Dendritic cell treated with granulocyte-macrophage colony-stimulating factor and Interleukin-4, amounts not matched to agents 40 ng/mL and 50 ng/mL, for 4 days (primary cell): ENCODE data around the gene FBN1.

Experiments used
- H3K27ac Mint-ChIP-seq: one replicate; pipeline ENCODE4 v1.8.0; 2022; ENCODE audit warnings: mild to moderate bottlenecking, mixed read lengths
- H3K27me3 Mint-ChIP-seq: one replicate; pipeline ENCODE4 v1.8.0; 2022; ENCODE audit warnings: mild to moderate bottlenecking, mixed read lengths
- H3K36me3 Mint-ChIP-seq: one replicate; pipeline ENCODE4 v1.8.0; 2022; ENCODE audit warnings: low read depth, mixed read lengths
- H3K4me1 Mint-ChIP-seq: one replicate; pipeline ENCODE4 v1.8.0; 2022; ENCODE audit warnings: low read depth, mixed read lengths
- H3K4me3 Mint-ChIP-seq: one replicate; pipeline ENCODE4 v1.8.0; 2022; ENCODE audit warnings: mild to moderate bottlenecking, moderate library complexity, mixed read lengths
- H3K9me3 Mint-ChIP-seq: one replicate; pipeline ENCODE4 v1.8.0; 2022; ENCODE audit warnings: mixed read lengths
- intact Hi-C: fragments of 100-400 bp; cut with micrococcal nuclease; formaldehyde crosslinking; loops from one replicate; pipeline ENCODE4 v1.15.0; 2022

FBN1 gene

DNA sequence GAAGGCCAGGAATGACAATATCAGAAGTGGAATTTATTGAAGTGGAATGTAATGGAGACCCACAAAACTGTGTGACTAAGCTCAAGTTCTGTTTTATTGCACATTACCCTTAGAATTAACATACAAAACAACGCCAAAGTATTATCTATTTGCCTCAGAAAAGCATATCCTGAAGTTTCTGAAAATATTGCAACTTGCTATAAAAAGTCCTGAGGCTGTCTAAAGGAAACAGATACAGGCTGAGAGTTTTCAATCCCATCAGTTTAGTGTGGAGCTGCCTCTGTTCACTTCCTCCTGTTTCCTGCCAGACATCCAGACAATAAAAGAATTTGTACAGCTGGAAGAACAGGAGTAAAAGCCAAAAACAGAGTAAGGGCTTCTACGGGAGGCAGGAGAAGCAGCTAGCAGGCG lies 108.8 kb downstream of the FBN1 start:
- Mint-ChIP-seq H3K27ac (no peak overlapping the region), H3K36me3 (no peaks in the 10 kb centered on the region), H3K9me3 (no peaks in the 10 kb centered on the region), H3K27me3 (no peaks in the 10 kb centered on the region), H3K4me3 (no peak overlapping the region), H3K4me1 (no peaks in the 10 kb centered on the region)
- intact Hi-C loops: no loop called here

DNA sequence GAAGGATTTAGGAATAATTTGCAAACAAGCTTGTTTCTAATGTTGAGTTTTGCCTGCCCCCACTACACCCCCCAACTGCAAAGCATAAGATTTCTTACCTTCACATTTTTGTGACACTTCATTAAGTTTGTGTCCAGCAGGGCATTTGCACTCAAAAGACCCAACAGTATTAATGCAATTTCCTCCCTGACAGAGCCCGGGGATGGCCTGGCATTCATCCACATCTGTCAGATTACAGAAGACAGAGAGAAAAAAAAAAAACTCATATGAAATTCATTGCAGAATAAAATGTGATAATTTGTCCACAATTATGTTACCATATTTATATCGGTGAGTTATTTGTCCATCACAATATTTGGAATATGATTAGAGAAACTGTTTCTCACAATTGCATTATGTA lies 111.5 kb downstream of the FBN1 start:
- H3K9me3 Mint-ChIP-seq: no peaks in the 10 kb centered on the region

DNA sequence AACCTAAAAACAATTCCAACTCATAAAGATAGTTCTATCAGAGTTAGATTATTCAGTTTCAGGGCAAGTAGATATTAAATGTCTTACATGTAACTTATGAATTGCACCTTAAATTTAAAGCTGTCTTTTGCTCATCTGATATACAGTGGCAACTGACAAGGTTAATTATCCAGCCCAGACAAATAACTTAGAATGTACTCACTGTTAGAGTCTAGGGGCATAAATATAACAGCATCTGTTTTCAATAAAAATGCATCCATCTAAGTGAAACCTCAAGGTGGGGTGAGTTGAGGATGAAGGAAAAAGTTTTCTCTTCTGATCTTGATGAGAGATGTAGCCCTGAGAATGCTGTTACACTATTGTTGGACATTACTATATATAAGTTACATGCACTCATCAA lies 112.6 kb downstream of the FBN1 start:
- intact Hi-C loops: no loop called here
- Mint-ChIP-seq H3K27ac (no peak overlapping the region), H3K36me3 (no peaks in the 10 kb centered on the region), H3K9me3 (no peaks in the 10 kb centered on the region), H3K4me1 (no peaks in the 10 kb centered on the region), H3K27me3 (no peaks in the 10 kb centered on the region), H3K4me3 (no peak overlapping the region)

More for the DNA sequence above, 111.5 kb downstream of the FBN1 start:
- Mint-ChIP-seq H3K36me3 (no peaks in the 10 kb centered on the region), H3K27me3 (no peaks in the 10 kb centered on the region), H3K4me3 (no peak overlapping the region), H3K27ac (no peak overlapping the region), H3K4me1 (no peaks in the 10 kb centered on the region)
- intact Hi-C loops: no loop called here

DNA sequence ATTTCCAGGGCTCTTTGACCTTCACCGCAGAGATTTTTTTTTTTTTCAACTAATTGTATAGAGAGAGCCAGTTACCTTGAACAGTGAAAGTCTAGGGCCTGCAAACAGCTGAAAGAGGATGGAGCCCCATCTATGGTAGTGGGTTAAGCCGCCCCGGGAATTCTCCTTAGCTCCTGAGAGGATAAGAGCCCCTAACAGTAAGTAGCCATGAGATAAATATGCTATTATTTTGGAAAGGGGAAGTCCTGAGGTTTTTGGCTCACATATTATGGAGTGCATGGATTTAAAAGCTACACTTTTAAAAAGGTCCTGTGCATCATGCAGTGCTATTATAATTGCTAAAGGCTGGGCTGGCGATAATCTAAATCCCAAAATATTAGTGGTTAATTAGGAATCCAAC lies 115.0 kb downstream of the FBN1 start:
- H3K36me3 Mint-ChIP-seq: no peaks in the 10 kb centered on the region
- no peaks in the 10 kb centered on the region for H3K27me3 Mint-ChIP-seq
- intact Hi-C loops: no loop called here
- no peaks in the 10 kb centered on the region for H3K4me1 Mint-ChIP-seq
- no peak overlapping the region for H3K4me3 Mint-ChIP-seq
- no peak overlapping the region for H3K27ac Mint-ChIP-seq
- no peaks in the 10 kb centered on the region for H3K9me3 Mint-ChIP-seq

DNA sequence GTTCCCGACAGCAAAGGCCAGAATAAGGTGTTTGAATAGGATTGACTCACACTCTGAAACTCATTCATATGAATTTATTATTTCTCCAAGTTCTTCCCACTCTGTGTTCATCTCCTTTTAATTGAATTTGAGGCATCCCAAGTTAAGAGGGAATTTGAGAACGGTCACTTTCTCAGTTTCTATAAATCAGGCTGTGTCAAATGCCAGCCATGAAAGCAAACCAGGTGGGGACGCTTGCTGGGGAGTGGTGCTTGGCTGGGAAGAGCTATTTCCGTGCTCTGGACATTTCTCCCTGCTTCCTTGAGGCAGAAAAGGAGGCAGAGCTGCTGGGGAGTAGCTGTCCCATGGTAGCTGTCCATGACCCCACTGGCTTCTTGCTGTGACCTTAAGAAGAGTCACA lies 116.6 kb downstream of the FBN1 start:
- intact Hi-C loops: no loop called here
- no peaks in the 10 kb centered on the region for H3K4me1 Mint-ChIP-seq
- H3K27ac Mint-ChIP-seq: no peak overlapping the region
- no peaks in the 10 kb centered on the region for H3K36me3 Mint-ChIP-seq
- H3K4me3 Mint-ChIP-seq: no peak overlapping the region
- H3K27me3 Mint-ChIP-seq: no peaks in the 10 kb centered on the region
- no peaks in the 10 kb centered on the region for H3K9me3 Mint-ChIP-seq

DNA sequence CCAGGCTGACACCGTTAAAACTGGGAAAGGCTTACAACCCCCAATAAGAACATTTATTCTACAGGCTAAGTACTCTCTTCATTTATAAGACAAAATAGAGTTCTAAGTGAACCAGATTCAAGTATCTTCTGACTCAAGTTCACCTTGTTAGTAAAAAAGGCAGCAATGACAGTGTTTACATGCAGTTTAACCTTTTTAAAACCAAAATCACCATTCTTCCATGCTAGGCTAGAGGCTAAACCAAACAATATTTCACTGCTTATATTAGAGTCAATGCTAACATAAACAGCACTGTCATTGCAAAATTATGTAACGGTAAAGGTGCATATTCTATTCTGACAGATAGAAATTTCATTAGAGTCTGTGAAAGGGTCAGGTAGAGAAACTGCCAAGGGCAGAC lies 118.0 kb downstream of the FBN1 start:
- Mint-ChIP-seq H3K4me1 (no peaks in the 10 kb centered on the region), H3K4me3 (no peak overlapping the region), H3K27ac (no peak overlapping the region), H3K36me3 (no peaks in the 10 kb centered on the region), H3K27me3 (no peaks in the 10 kb centered on the region), H3K9me3 (no peaks in the 10 kb centered on the region)
- intact Hi-C loops: no loop called here

DNA sequence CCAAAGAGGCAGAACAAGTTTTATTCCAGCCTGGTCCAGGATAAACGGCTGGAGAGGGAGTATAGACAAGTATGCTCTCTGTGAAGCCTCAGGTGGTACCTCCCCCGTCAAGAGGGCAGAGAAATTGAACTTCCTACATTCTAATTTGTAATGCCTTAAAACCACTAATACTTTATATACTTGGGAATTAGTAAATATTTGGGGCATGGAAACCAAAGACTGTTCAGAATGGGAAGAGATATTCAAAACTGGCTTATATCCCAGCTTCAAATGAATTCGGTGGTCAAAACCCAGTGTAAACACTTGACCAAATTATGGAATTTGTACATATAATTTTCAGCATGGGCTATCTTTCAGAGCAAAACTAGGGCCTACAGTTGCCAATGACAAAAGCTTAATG lies 122.6 kb downstream of the FBN1 start:
- H3K9me3 Mint-ChIP-seq: no peaks in the 10 kb centered on the region
- H3K4me3 Mint-ChIP-seq: no peak overlapping the region
- no peaks in the 10 kb centered on the region for H3K36me3 Mint-ChIP-seq
- no peaks in the 10 kb centered on the region for H3K4me1 Mint-ChIP-seq
- no peaks in the 10 kb centered on the region for H3K27me3 Mint-ChIP-seq
- intact Hi-C loops: no loop called here
- H3K27ac Mint-ChIP-seq: no peak overlapping the region

DNA sequence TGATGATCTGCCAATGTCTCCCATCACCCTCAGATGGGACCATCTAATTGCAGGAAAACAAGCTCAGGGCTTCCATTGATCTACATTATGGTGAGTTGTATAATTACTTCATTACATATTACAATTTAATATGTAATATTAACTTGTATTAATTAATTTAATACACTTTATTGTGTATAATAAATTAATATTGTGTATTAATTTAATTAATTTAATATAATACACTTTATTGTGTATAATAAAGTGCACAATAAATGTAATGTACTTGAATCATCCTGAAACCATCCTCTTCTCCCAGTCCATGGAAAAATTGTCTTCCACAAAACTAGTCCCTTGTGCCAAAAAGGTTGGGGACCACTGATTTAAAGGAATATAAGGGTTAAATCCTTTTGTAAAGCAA lies 123.4 kb downstream of the FBN1 start:
- Mint-ChIP-seq H3K4me3 (no peak overlapping the region), H3K36me3 (no peaks in the 10 kb centered on the region), H3K9me3 (no peaks in the 10 kb centered on the region), H3K4me1 (no peaks in the 10 kb centered on the region), H3K27ac (no peak overlapping the region), H3K27me3 (no peaks in the 10 kb centered on the region)
- intact Hi-C loops: no loop called here

DNA sequence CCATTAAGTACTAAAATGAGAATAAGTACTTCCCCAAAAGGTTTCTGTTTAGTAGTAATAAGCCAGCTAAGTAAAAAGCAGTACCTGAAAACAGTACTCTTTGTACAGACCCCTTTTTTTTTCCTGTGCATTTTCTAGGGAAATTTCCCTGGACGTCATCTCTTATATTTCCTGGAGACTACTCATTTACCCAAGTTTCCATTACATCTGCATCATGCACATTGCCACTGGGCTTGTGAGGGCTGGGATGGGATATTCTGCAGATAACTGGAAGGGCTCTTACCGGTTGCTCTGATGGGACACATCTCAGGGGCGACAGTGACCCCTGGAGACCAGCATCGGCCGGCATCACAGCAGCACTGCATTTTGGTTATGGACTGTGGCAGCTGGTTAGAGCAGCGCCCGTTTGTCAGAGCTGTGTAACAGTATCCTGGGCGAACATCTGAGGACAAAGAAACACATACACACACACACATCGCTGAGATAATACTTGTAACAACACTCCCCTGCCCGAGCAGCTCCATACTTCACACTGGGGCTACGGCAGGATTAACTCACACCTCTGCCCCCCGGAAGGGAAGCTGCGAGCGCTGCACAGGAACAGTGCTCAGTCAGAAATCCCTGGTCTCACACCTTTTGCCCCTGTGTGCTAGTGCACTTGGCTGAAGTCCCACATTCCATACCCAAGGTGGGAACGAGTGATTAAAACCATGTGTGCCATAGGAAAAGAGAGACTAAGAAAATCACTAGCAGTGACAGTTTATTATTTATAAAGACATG lies 124.9 kb downstream of the FBN1 start:
- H3K27me3 Mint-ChIP-seq: no peaks in the 10 kb centered on the region

DNA sequence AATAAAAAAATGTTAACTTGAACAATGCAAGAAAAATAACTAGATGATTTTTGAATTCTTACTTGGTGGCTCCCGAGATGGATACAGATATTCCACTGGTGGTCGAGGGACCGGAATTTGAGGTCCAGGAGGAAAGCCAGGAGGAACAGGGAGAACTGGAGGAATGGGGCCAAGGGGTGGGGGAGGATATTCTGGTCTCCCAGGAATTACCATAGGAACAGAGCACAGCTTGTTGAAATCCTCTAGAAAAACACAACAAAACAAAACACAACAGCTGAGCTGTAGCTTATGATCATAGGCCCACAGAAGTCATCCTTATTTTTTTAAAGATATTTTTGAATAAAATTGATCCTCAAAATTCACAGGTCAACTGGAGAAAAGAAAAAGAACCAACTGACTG lies 129.4 kb downstream of the FBN1 start:
- Mint-ChIP-seq H3K4me1 (no peaks in the 10 kb centered on the region), H3K4me3 (no peak overlapping the region), H3K36me3 (no peaks in the 10 kb centered on the region), H3K27me3 (no peaks in the 10 kb centered on the region), H3K27ac (no peak overlapping the region), H3K9me3 (no peaks in the 10 kb centered on the region)
- intact Hi-C loops: no loop called here

More for the DNA sequence above, 124.9 kb downstream of the FBN1 start:
- H3K36me3 Mint-ChIP-seq: no peaks in the 10 kb centered on the region
- no peaks in the 10 kb centered on the region for H3K4me1 Mint-ChIP-seq
- no peaks in the 10 kb centered on the region for H3K9me3 Mint-ChIP-seq
- intact Hi-C loops: no loop called here
- no peak overlapping the region for H3K27ac Mint-ChIP-seq
- H3K4me3 Mint-ChIP-seq: no peak overlapping the region

DNA sequence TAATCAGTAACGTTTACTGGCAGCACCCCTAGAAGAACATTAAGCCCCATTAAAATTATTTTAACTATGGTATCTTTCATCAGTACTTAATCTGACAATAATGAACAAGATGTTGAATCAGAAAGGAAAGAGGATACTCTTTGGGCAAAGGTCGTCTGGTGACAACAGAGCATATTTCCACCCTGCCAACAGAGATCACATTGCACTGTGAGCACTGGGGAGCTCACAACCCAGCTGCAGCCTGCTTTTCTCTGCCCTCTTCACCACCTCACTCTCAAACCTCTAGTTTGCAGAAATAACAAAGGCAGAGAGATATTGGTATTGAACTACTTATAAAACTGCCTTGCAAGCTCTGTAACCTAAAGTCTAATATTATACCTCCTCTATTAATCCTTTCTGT lies 130.0 kb downstream of the FBN1 start:
- intact Hi-C loops: no loop called here

DNA sequence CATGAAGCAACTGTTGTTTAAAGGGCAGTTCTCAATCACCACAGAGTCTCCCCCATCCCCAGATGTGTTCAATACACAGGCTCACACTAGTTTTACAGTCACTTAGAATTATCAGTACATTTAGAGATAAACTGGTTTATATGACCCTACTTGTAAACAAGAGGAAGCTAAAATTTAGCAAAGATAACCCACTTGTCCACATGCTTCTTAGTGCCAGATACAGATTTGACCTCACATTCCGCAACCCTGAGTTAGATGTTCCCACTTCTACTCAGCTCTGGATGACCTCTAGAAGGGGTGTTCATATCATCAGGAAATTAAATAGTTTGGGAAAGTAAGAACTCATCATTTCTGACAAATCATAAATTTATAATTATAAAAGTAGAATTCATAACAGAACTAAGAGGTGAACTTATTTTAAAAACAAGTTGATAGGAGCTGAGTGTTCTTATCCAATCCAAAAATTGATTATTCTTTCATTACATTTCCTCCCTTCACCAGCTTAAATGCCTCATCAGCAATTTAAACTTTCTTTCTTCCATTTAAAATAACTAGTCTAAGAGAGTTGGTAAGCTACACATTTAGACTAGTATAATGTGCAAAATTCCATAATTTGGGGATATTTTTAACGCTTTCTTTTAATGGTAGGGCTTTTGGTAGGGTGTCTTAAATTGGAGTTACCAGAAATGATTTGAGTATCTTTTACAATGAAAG lies 131.2 kb downstream of the FBN1 start:
- Mint-ChIP-seq H3K36me3 (no peaks in the 10 kb centered on the region), H3K27ac (no peak overlapping the region), H3K4me1 (no peaks in the 10 kb centered on the region), H3K27me3 (no peaks in the 10 kb centered on the region), H3K4me3 (no peak overlapping the region), H3K9me3 (no peaks in the 10 kb centered on the region)
- intact Hi-C loops: no loop called here

More for the DNA sequence above, 130.0 kb downstream of the FBN1 start:
- no peaks in the 10 kb centered on the region for H3K36me3 Mint-ChIP-seq
- H3K9me3 Mint-ChIP-seq: no peaks in the 10 kb centered on the region
- no peaks in the 10 kb centered on the region for H3K27me3 Mint-ChIP-seq
- H3K27ac Mint-ChIP-seq: no peak overlapping the region
- H3K4me3 Mint-ChIP-seq: no peak overlapping the region
- no peaks in the 10 kb centered on the region for H3K4me1 Mint-ChIP-seq

DNA sequence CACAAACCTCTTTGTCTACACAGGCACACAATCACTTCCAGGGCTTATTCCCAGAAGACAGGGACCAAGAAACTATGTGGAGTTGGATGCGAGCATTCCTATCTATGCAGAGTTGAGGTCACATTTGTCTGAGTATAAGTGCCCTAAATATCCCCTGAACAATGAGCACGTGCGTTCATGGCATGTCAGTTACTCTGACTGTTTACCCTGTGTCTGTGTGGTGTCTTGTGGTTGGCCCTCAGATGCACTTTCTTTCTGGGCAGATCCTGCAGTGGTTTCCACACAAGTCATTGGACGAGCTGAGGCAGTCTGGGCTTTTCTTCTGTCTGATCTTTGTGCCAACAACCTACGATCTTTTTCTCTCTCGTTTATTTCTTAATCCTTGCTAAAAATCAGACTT lies 134.5 kb downstream of the FBN1 start:
- intact Hi-C loops: no loop called here
- Mint-ChIP-seq H3K27ac (no peak overlapping the region), H3K27me3 (no peaks in the 10 kb centered on the region), H3K36me3 (no peaks in the 10 kb centered on the region), H3K9me3 (no peaks in the 10 kb centered on the region), H3K4me3 (no peak overlapping the region), H3K4me1 (no peaks in the 10 kb centered on the region)

DNA sequence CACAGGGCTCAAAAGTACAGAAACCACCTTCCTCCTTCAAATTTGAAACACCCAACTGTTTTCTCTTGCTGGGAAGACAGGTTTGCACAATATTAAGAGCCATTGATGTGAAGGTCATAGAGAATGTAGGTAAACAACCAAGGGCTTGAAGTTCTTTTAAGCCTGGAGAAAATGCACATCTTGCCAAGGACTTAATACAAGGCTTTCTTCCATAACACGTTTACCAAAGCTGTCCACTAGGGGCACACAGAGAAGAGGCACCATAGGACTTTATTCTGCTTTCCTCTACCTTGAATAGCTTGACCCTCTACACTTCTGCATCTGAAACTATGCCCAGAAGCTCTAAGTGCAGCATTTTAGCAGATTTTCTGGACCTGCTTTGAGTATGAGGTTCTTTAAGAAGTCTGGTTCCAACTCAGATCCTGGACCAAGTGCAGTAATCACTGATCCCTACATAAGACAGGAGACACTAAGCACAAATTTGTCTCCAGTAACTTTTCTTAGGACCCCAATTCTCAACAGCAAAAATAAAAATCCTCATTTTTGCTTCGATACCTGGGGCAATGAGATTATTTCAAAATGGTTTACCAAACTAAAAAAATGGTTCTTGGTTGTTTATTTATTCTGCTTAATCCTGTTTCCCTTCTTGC lies 138.0 kb downstream of the FBN1 start:
- no peaks in the 10 kb centered on the region for H3K36me3 Mint-ChIP-seq
- no peak overlapping the region for H3K4me3 Mint-ChIP-seq
- no peak overlapping the region for H3K27ac Mint-ChIP-seq
- H3K4me1 Mint-ChIP-seq: no peaks in the 10 kb centered on the region
- intact Hi-C loops: no loop called here
- no peaks in the 10 kb centered on the region for H3K27me3 Mint-ChIP-seq
- no peaks in the 10 kb centered on the region for H3K9me3 Mint-ChIP-seq
